ENCODE results near the gene ESD. TPM values are rescaled to one million over a fixed set of nuclear protein-coding genes. Genes with fewer than 3 reads are reported as not detected.
A peak's percentile ranks its signal among the peaks of the same experiment; 100 is the strongest.

Gene ESD
- total and polyA plus RNA-seq, 2 of the 13 experiments (the other 11 are each of a cell fraction or from before 2014, with no cell fraction given), result 118 to 147 TPM

GRCh38 chr13:46747031-46747820 is 49.7 kb downstream of the ESD start:
- Histone ChIP-seq H3K36me3 (replicated peaks in 1 of 2; ENCODE audit: control insufficient read depth in 1 of 2, insufficient read depth in 2 of 2, low read length in 2 of 2) (peaks cover 4 to 18% of the 10 kb centered on the region in 2 experiments; a peak in 4 of 5 replicates), H3K79me2 (ENCODE audit: insufficient read depth, low read length) (no peaks in the 10 kb centered on the region), H3K9ac (ENCODE audit: insufficient read depth, low read depth, low read length) (no peak overlapping the region), H3K27me3 (ENCODE audit: control insufficient read depth in 1 of 2, insufficient read depth in 2 of 2, low read length in 2 of 2) (no peaks in the 10 kb centered on the region), H4K20me1 (ENCODE audit: insufficient read depth, low read length) (no peaks in the 10 kb centered on the region), H3K4me3 (replicated peaks in 1 of 3; ENCODE audit: insufficient read depth in 1 of 3, low read depth in 2 of 3, low read length in 3 of 3) (no peak overlapping the region), H2AFZ (ENCODE audit: low read length) (no peak overlapping the region), H3K4me2 (ENCODE audit: low read depth, low read length) (no peak overlapping the region), H3K9me3 (ENCODE audit: low read length) (no peaks in the 10 kb centered on the region), H3K27ac (ENCODE audit: extremely low read length, insufficient read depth, low read length) (no peak overlapping the region), H3K4me1 (ENCODE audit: insufficient read depth, low read length) (peaks cover 9% of the 10 kb centered on the region)
- WGBS (ENCODE audit: low lambda C conversion rate), result 83% methylated on average over 8 of the region's 8 CpGs
- in situ Hi-C loops (cut with HindIII; ENCODE audit: extremely low pct_ligation_motif_present, low pct_unique_long_range_greater_than_20kb) (no loop called here), intact Hi-C loops (cut with micrococcal nuclease; ENCODE audit: unreplicated experiment) (no loop called here)
- BruUV-seq (replicated peaks), result no TSS peak
- FAIRE-seq (no peak), ATAC-seq (peak; percentile 82), DNase-seq (ENCODE audit: low spot score) (peak; percentile 24)
- CTCF ChIA-PET (ENCODE audit: low intra/inter-chr PET ratio, low total read pairs), result no interaction called here
- no peak for TF ChIP-seq NR3C1 (CRISPR knock-in tag; IDR thresholded peaks at IDR 0.05)
- TF ChIP-seq HNF4A (CRISPR knock-in tag; IDR thresholded peaks at IDR 0.05), result 0 out of 2 replicates have a peak, but pooled peaks have one; percentile 31
- POLR2A ChIA-PET, result no interaction called here

GRCh38 chr13:46745706-46746105 is 51.3 kb downstream of the ESD start:
- ATAC-seq (no peak), FAIRE-seq (no peak), DNase-seq (ENCODE audit: low spot score) (no peak)
- no peak overlapping the region for H3K27ac ChIP-seq (ENCODE audit: extremely low read length, insufficient read depth, low read length)
- no peak for TF ChIP-seq ZNF512B (CRISPR knock-in tag; IDR thresholded peaks at IDR 0.05; ENCODE audit: borderline replicate concordance)
- no peak for TF ChIP-seq ZNF878 (CRISPR knock-in tag; IDR thresholded peaks at IDR 0.05)
- no peak for TF ChIP-seq MXD4 (CRISPR knock-in tag; IDR thresholded peaks at IDR 0.05)
- no peak for TF ChIP-seq ZBTB49 (CRISPR knock-in tag; IDR thresholded peaks at IDR 0.05; ENCODE audit: borderline replicate concordance)
- TF ChIP-seq MYC (CRISPR knock-in tag; IDR thresholded peaks at IDR 0.05; ENCODE audit: borderline replicate concordance), result no peak
- TF ChIP-seq ZNF788 (CRISPR knock-in tag; IDR thresholded peaks at IDR 0.05; ENCODE audit: borderline replicate concordance), result no peak
- no peak for TF ChIP-seq HDAC2 (CRISPR knock-in tag; IDR thresholded peaks at IDR 0.05)
- TF ChIP-seq ZNF768 (CRISPR knock-in tag; IDR thresholded peaks at IDR 0.05), result no peak
- TF ChIP-seq SYNCRIP (IDR thresholded peaks at IDR 0.05; ENCODE audit: insufficient read depth, low read depth, low read length), result no peak
- TF ChIP-seq ZNF746 (CRISPR knock-in tag; IDR thresholded peaks at IDR 0.05), result no peak
- H4K20me1 ChIP-seq (ENCODE audit: insufficient read depth, low read length), result no peaks in the 10 kb centered on the region
- ChIA-PET CTCF (ENCODE audit: low intra/inter-chr PET ratio, low total read pairs) (no interaction called here), POLR2A (no interaction called here)
- no peak overlapping the region for H3K9ac ChIP-seq (ENCODE audit: insufficient read depth, low read depth, low read length)
- in situ Hi-C loops (cut with HindIII; ENCODE audit: extremely low pct_ligation_motif_present, low pct_unique_long_range_greater_than_20kb) (no loop called here), intact Hi-C loops (cut with micrococcal nuclease; ENCODE audit: unreplicated experiment) (no loop called here)
- peaks cover 9% of the 10 kb centered on the region for H3K4me1 ChIP-seq (ENCODE audit: insufficient read depth, low read length)
- no peaks in the 10 kb centered on the region for H3K27me3 ChIP-seq (ENCODE audit: control insufficient read depth in 1 of 2, insufficient read depth in 2 of 2, low read length in 2 of 2)
- H3K4me2 ChIP-seq (ENCODE audit: low read depth, low read length), result no peak overlapping the region
- H3K79me2 ChIP-seq (ENCODE audit: insufficient read depth, low read length), result no peaks in the 10 kb centered on the region
- no peak overlapping the region for H2AFZ ChIP-seq (ENCODE audit: low read length)
- H3K4me3 ChIP-seq (replicated peaks in 1 of 3; ENCODE audit: insufficient read depth in 1 of 3, low read depth in 2 of 3, low read length in 3 of 3), result no peak overlapping the region
- H3K36me3 ChIP-seq (replicated peaks in 1 of 2; ENCODE audit: control insufficient read depth in 1 of 2, insufficient read depth in 2 of 2, low read length in 2 of 2), result peaks cover 4 to 31% of the 10 kb centered on the region in 2 experiments; a peak in 4 of 5 replicates
- H3K9me3 ChIP-seq (ENCODE audit: low read length), result no peaks in the 10 kb centered on the region
- WGBS (ENCODE audit: low lambda C conversion rate), result 89% methylated on average over 4 of the region's 4 CpGs
- BruUV-seq (replicated peaks), result no TSS peak
